ENCODE data around the gene EDC3. TPM values are rescaled to one million over a fixed set of nuclear protein-coding genes. Genes with fewer than 3 reads are reported as not detected.
A peak's percentile ranks its signal among the peaks of the same experiment; 100 is the strongest.

EDC3 gene
- total RNA-seq, 1 donor from 2014 or later, result 42.9 TPM

DNA sequence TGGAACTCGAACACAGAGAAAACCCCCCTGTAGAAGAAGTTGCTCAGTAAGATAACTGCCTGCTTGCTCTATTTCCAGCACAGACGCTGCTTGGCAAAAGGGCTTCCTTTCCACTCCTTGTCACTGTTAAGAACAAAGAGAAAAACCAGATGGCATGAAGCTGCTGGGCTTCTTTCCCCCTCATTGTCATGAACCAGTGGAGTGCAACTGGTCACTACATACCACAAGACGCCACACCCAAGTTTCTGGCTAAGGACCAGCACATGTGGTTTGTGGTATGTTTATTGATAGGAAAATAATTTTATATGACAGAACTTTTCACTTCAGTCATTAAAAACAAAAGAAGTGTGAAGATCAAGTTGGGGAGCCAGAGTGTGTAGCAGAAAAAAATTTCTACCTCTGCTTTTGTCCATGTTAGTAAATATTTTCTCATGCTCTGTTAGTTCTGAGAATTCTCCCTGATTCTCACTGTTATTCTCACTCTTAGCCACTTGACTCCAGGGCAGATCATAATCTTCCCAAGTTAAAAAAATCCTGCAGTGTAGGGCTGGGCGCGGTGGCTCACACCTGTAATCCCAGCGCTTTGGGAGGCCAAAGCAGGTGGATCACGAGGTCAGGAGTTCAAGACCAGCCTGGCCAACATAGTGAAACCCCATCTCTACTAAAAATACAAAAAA, 42.3 kb downstream of the EDC3 start:
- Mint-ChIP-seq H3K4me3 (ENCODE audit: unreplicated experiment) (no peak overlapping the region), H3K9me3 (ENCODE audit: unreplicated experiment) (no peaks in the 10 kb centered on the region), H3K36me3 (ENCODE audit: unreplicated experiment) (peaks cover 13% of the 10 kb centered on the region), H3K27ac (ENCODE audit: unreplicated experiment) (peak overlapping the region; percentile 94), H3K4me1 (ENCODE audit: unreplicated experiment) (peaks cover 24% of the 10 kb centered on the region), H3K27me3 (ENCODE audit: unreplicated experiment) (no peaks in the 10 kb centered on the region)
- DNase-seq (ENCODE audit: extremely low spot score, unreplicated experiment), result no peak
- TF ChIP-seq, protein P1, sequence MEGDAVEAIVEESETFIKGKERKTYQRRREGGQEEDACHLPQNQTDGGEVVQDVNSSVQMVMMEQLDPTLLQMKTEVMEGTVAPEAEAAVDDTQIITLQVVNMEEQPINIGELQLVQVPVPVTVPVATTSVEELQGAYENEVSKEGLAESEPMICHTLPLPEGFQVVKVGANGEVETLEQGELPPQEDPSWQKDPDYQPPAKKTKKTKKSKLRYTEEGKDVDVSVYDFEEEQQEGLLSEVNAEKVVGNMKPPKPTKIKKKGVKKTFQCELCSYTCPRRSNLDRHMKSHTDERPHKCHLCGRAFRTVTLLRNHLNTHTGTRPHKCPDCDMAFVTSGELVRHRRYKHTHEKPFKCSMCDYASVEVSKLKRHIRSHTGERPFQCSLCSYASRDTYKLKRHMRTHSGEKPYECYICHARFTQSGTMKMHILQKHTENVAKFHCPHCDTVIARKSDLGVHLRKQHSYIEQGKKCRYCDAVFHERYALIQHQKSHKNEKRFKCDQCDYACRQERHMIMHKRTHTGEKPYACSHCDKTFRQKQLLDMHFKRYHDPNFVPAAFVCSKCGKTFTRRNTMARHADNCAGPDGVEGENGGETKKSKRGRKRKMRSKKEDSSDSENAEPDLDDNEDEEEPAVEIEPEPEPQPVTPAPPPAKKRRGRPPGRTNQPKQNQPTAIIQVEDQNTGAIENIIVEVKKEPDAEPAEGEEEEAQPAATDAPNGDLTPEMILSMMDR (IDR thresholded peaks at IDR 0.05), result no peak

DNA sequence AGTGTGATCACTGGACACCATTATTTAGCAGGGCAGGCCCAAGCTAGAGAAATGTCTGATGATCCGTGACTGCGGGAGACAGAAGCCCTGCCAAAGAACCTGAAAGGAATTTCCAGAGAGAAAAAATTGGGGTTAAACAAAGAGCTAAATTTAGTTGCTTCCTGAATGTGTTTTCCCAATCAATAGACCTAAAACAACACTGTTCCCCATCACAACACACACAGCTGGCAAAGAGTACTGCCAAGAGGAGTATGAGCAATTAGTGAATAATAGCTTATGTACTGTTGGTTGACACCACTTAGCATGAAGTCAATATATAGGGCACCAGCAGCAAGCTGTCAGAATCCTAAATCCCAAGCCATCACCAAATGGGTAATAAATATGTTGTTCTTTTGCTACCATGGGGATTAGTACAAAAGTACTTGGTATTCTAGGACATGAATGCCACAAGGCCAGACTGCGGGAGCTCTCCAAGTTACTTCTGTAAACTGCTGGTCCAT, 44.5 kb downstream of the EDC3 start:
- no peak for DNase-seq (ENCODE audit: extremely low spot score, unreplicated experiment)
- TF ChIP-seq, protein P1 (IDR thresholded peaks at IDR 0.05), result no peak
- Mint-ChIP-seq H3K4me3 (ENCODE audit: unreplicated experiment) (no peak overlapping the region), H3K27ac (ENCODE audit: unreplicated experiment) (no peak overlapping the region), H3K9me3 (ENCODE audit: unreplicated experiment) (no peaks in the 10 kb centered on the region), H3K27me3 (ENCODE audit: unreplicated experiment) (no peaks in the 10 kb centered on the region), H3K4me1 (ENCODE audit: unreplicated experiment) (peaks cover 18% of the 10 kb centered on the region), H3K36me3 (ENCODE audit: unreplicated experiment) (peaks cover 13% of the 10 kb centered on the region)

DNA sequence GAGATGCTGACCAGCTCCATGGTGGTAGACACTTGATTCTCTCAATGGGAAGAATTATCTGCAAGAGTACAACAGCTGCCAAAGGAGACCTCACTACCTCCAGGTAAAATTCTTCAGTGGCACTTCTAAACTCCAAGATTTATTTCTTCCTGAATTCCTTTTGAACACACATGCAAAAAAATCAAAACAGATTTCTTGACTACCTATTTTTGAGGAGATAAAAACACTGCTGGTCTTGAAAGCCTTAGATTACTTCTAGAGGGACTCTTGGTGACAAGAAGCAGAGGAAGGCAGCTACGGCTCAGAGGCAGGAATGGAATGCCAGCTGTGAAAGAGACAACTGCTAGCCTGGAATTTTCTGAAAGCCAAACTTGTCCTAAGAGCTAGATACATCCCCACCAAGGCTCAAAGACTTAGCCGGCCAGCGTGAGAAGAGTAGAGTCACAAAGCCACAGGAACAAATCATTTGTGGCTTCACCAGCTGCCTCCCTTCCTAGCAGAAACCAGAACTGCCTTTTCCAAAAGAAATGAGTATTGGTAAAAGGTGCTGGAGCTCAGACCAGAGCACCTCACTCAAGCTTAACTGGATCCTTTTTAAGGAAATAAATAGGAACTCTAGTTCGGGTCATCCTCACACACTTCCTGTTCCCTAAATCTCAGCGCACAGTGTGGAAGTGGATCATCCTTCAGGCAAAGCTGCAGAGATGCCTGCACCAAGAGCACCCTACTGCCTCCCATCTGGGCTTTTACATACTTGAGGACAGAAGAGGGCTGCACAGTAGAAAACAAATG, 47.6 kb downstream of the EDC3 start:
- no peaks in the 10 kb centered on the region for H3K27me3 Mint-ChIP-seq (ENCODE audit: unreplicated experiment)
- no peak overlapping the region for H3K4me3 Mint-ChIP-seq (ENCODE audit: unreplicated experiment)
- peaks cover 6% of the 10 kb centered on the region for H3K36me3 Mint-ChIP-seq (ENCODE audit: unreplicated experiment)
- TF ChIP-seq, protein P1 (IDR thresholded peaks at IDR 0.05), result no peak
- DNase-seq (ENCODE audit: extremely low spot score, unreplicated experiment), result no peak
- H3K4me1 Mint-ChIP-seq (ENCODE audit: unreplicated experiment), result peaks cover 9% of the 10 kb centered on the region
- no peaks in the 10 kb centered on the region for H3K9me3 Mint-ChIP-seq (ENCODE audit: unreplicated experiment)
- no peak overlapping the region for H3K27ac Mint-ChIP-seq (ENCODE audit: unreplicated experiment)

DNA sequence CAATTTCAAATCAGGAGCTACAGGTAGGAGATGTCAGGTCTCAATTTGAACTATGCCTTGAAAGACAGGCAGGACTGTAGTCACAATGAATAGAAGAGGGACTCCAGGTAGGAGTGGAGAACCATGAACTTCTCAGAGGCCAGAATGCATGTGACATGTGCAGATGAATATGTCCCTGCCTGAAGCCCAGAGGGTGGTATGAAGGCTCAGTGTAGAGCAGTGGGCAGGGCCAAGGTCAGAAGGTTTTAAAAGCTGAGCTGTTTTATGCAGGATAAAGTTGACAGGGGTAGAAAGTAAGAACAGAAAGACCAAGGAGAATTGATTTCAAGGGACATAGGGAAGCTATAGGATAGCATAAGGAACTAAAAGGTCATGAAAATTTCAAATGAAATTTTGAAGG, 49.3 kb downstream of the EDC3 start:
- no peak for DNase-seq (ENCODE audit: extremely low spot score, unreplicated experiment)
- Mint-ChIP-seq H3K9me3 (ENCODE audit: unreplicated experiment) (no peaks in the 10 kb centered on the region), H3K4me3 (ENCODE audit: unreplicated experiment) (no peak overlapping the region), H3K27me3 (ENCODE audit: unreplicated experiment) (no peaks in the 10 kb centered on the region), H3K36me3 (ENCODE audit: unreplicated experiment) (peaks cover 4% of the 10 kb centered on the region), H3K27ac (ENCODE audit: unreplicated experiment) (no peak overlapping the region), H3K4me1 (ENCODE audit: unreplicated experiment) (peaks cover 12% of the 10 kb centered on the region)
- TF ChIP-seq, protein P1 (IDR thresholded peaks at IDR 0.05), result no peak

DNA sequence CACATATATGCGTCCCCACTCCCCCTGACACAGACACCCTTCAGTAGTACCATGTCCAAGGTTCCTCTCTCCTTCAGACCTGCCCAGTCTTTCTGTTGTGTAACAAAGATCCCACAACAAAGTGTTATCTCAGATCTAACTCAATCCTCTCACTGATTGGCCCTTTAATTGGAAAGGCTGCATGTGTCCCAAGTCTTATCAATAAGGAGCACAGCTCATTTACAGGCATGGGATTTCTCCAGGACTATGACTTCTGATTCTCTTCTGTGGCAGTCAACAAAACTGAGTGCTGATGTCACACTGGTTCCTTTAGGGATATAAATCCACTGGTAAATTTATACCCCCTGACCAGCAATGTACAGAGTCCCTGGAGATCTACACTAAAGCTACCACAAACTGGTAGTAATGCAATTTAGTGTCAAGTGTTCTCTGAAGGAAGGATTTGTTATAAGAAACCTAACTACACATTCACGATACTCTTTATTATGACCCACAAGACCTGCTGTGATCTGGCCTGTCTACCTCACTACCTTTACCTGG, 52.1 kb downstream of the EDC3 start:
- peaks cover 7% of the 10 kb centered on the region for H3K36me3 Mint-ChIP-seq (ENCODE audit: unreplicated experiment)
- H3K9me3 Mint-ChIP-seq (ENCODE audit: unreplicated experiment), result no peaks in the 10 kb centered on the region
- TF ChIP-seq, protein P1 (IDR thresholded peaks at IDR 0.05), result no peak
- peaks cover 12% of the 10 kb centered on the region for H3K4me1 Mint-ChIP-seq (ENCODE audit: unreplicated experiment)
- no peak overlapping the region for H3K4me3 Mint-ChIP-seq (ENCODE audit: unreplicated experiment)
- no peak overlapping the region for H3K27ac Mint-ChIP-seq (ENCODE audit: unreplicated experiment)
- no peak for DNase-seq (ENCODE audit: extremely low spot score, unreplicated experiment)
- no peaks in the 10 kb centered on the region for H3K27me3 Mint-ChIP-seq (ENCODE audit: unreplicated experiment)
